Measurements from ENCODE around the gene SCN7A. TPM values are rescaled to one million over a fixed set of nuclear protein-coding genes. Genes with fewer than 3 reads are reported as not detected.

The SCN7A gene
- polyA plus RNA-seq, 2 of the 4 experiments (the other 2 are of a cell fraction) = not detected

GRCh38 chr2:166394245-166394644, 99.8 kb downstream of the SCN7A start (continued):
- no peak for TF ChIP-seq HMGXB4 (CRISPR knock-in tag; IDR thresholded peaks at IDR 0.05; ENCODE audit: borderline replicate concordance)

- no peak for ATAC-seq
- Histone ChIP-seq H3K4me1 (no peaks in the 10 kb centered on the region), H3K9me3 (no peaks in the 10 kb centered on the region), H3K4me2 (no peak overlapping the region), H3K27ac (no peak overlapping the region), H3K4me3 (no peak overlapping the region)
- POLR2A ChIA-PET = no interaction called here
- DNase-seq (ENCODE audit: low read depth in 1 of 2, low spot score in 1 of 2) = no peak
- CTCF ChIA-PET = interaction anchor here (3.5 kb wide), 1 partner anchor 8 kb away, joined by 23 read pairs; no protein-coding TSS in a partner anchor
- FAIRE-seq = no peak
- TF ChIP-seq SMC3 (IDR thresholded peaks at IDR 0.05) = no peak
- no peak for TF ChIP-seq RNF2 (IDR thresholded peaks at IDR 0.05; ENCODE audit: borderline replicate concordance, low read depth)
- peak; percentile 77 for TF ChIP-seq MAFK (IDR thresholded peaks at IDR 0.05; ENCODE audit: partially characterized antibody)
- TF ChIP-seq CHD2 (IDR thresholded peaks at IDR 0.05; ENCODE audit: low read length, partially characterized antibody) = no peak
- no peak for TF ChIP-seq HDAC2 (IDR thresholded peaks at IDR 0.05)
- TF ChIP-seq ESRRA (IDR thresholded peaks at IDR 0.05; ENCODE audit: borderline replicate concordance, low read length) = no peak
- no peak for TF ChIP-seq HOXB5 (CRISPR knock-in tag; IDR thresholded peaks at IDR 0.05)
- no peak for TF ChIP-seq MYC (IDR thresholded peaks at IDR 0.05; ENCODE audit: borderline replicate concordance, low read length)
- no peak for TF ChIP-seq CBX2 (IDR thresholded peaks at IDR 0.05; ENCODE audit: borderline replicate concordance, low read depth)
- no peak for TF ChIP-seq REST (IDR thresholded peaks at IDR 0.05)
- TF ChIP-seq HOXB13 (CRISPR knock-in tag; IDR thresholded peaks at IDR 0.05; ENCODE audit: low read depth) = no peak
- TF ChIP-seq HMGXB4 (CRISPR knock-in tag; IDR thresholded peaks at IDR 0.05; ENCODE audit: borderline replicate concordance) = no peak
- no peak for TF ChIP-seq ELK1 (IDR thresholded peaks at IDR 0.05; ENCODE audit: low read depth, low read length)
- no peak for TF ChIP-seq RARB (CRISPR knock-in tag; IDR thresholded peaks at IDR 0.05)
- no peak for TF ChIP-seq EHF (CRISPR knock-in tag; IDR thresholded peaks at IDR 0.05)
- TF ChIP-seq NFE2L2 (conservative IDR thresholded peaks at IDR 0.05; ENCODE audit: low read length) = peak; percentile 57; the same call in 1 of the 2 replicates
- TF ChIP-seq MAZ (IDR thresholded peaks at IDR 0.05; ENCODE audit: borderline replicate concordance, low read depth, low read length) = no peak
- 58% methylated on average over 3 of the region's 3 CpGs for WGBS (ENCODE audit: missing lambda C conversion rate)
These were observed 101.0 kb downstream of the SCN7A start for GRCh38 chr2:166393008-166393407.

Measured in A549 (cell line).